NCI-H2107 (cell line): ENCODE results near the gene NAA40.
"Not testable (repeated sequence)": the region's sequence is repeated elsewhere in the genome, so short reads cannot be mapped to it uniquely, and the experiment has no call there.

Source experiments
- DNase-seq: peaks from one replicate; lab custom pipeline; 2025; lab: John Stamatoyannopoulos, UW

NAA40 gene

GRCh38 chr11:63939397-63939891 is 642 bp downstream of the NAA40 start:
- DNase-seq: no peak

- DNase-seq: no peak
Observed at GRCh38 chr11:63940786-63941185, 2.0 kb downstream of the NAA40 start.

GRCh38 chr11:63941901-63942300 is 3.1 kb downstream of the NAA40 start:
- no peak for DNase-seq

DNA sequence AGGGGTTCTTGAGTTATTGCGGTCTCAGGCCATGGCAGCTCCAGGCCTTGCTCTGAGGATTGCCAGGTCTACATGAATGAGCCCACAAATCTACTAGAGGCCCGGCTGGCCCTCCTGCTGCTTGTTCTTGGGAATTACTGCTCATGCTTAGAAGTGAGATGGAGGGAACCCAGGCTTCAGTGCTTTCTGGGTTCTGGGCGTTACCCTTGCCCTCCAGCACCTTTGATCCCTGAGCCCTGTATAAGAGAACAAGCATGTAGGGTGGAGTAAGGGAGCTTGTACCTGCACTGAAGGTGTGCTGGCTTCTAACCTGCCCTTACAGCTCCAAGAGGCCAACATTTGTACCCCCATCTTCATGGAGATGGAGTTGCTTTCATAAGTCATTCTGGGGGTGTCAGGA is 4.0 kb downstream of the NAA40 start:
- no peak for DNase-seq

GRCh38 chr11:63944987-63945386 is 6.2 kb downstream of the NAA40 start:
- DNase-seq: no peak

GRCh38 chr11:63945477-63946163 is 6.8 kb downstream of the NAA40 start:
- peak; percentile 58 for DNase-seq

GRCh38 chr11:63951779-63952536 is 13.2 kb downstream of the NAA40 start:
- DNase-seq: no peak

DNA sequence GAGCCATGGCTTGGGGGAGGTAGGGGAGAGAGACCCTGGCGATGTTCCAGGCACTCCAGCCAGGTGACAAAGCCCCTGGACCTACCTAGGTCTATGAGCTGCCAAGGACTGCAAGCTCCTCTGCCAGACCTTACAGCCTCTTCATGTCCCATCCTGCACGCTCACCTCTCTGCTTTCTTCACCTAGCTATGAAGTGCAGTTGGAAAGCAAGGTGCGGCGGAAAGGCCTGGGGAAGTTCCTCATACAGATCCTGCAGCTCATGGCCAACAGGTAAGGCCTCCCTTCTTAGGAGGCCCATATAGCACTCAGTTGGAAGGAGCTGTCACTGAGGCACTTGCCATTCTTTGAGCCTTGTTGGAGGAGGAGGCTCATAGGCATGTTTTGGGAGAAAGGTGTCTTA is 13.8 kb downstream of the NAA40 start:
- DNase-seq: no peak

DNA sequence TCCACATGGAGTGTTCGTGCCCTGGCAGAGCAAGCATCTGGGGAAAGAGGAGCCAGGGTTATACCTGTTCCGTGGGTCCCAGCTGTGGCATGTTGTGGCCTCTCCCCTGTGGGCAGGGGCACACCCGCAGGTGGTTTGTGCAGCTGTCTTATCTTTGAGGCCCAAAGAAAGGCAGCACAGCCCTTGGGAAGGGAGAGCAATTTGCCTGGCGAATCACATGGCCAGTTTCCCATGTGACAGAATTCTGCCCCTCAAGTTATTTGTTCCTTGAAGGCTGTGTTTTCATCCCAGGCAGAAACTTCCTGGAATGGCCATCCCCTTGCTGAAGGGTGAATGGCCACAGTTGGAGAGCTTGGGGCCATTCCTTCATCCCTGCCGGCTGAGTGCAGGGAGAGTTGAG is 19.2 kb downstream of the NAA40 start:
- no peak for DNase-seq

DNA sequence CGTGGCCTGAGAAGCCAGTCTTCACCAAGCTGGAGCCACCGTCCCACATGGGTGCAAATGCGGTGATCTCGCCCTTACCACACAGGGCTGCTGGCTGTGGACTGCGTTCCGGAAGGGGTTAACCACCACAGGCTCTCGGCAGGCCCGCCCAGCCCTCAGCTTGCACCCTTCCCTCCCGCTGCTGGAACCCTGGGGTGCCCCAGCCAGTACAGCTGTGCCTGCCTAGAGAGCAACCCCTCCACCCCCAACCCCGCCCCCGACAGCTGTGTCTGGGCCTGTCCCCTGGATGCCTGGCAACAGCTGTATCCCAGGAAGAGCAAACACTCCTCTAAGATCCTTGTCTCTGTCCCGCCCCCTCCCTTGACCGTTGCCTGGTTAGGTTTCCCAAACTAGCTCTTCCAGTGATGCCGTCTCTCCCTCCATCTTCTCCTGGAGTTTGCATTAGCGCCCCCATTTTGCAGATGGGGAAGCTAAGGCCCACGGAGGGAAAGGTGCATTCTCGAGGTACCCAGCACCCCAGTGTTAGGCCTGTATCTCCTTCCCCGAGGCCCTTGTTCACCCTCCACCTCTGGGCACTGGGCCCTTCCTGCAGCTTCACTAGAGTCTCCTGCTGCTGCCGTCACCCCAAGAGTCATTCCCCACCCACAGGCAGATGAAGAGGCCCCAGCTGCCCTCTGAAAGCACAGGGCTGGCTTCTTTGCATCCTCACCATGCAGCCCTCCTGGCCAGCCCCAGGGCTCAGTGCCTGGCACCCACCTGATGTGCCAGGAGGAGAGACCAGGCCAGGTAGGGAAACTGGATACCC is 23.0 kb downstream of the NAA40 start:
- no peak for DNase-seq

DNA sequence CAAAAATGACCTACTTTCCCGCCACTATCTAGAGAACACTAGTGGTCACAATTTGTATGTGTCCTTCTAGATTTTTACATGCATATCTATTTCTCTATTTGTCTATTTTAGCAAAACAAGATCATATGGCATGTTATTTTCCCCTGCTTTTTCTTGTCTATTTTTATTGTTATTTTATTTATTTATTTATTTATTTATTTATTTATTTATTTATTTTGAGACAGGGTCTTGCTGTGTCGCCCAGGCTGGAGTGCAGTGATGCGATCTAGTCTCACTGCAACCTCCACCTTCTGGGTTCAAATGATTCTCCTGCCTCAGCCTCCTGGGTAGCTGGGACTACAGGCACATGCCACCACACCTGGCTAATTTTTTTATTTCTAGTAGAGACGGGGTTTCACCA is 25.1 kb downstream of the NAA40 start:
- DNase-seq: not testable (repeated sequence)

GRCh38 chr11:63966444-63966843 is 27.6 kb downstream of the NAA40 start:
- DNase-seq: no peak

GRCh38 chr11:63969461-63969860 is 30.7 kb downstream of the NAA40 start:
- DNase-seq: no peak

GRCh38 chr11:63970902-63971301 is 32.1 kb downstream of the NAA40 start:
- no peak for DNase-seq

DNA sequence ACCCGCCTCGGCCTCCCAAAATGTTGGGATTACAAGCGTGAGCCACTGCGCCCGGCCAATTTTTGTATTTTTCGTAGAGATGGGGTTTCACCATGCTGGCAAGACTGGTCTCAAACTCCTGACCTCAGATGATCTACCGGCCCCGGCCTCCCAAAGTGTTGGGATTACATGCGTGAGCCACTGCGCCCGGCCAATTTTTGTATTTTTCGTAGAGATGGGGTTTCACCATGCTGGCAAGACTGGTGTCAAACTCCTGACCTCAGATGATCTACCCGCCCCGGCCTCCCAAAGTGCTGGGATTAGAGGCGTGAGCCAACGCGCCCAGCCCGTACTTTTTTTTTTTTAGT is 35.1 kb downstream of the NAA40 start:
- not testable (repeated sequence) for DNase-seq

- peak; percentile 97 for DNase-seq
Observed at GRCh38 chr11:63974259-63975143, 35.7 kb downstream of the NAA40 start, which contains the start of gene COX8A. COX8A (plus strand) TSS chr11:63974620; CDS start chr11:63974681, 61 bp downstream.

DNA sequence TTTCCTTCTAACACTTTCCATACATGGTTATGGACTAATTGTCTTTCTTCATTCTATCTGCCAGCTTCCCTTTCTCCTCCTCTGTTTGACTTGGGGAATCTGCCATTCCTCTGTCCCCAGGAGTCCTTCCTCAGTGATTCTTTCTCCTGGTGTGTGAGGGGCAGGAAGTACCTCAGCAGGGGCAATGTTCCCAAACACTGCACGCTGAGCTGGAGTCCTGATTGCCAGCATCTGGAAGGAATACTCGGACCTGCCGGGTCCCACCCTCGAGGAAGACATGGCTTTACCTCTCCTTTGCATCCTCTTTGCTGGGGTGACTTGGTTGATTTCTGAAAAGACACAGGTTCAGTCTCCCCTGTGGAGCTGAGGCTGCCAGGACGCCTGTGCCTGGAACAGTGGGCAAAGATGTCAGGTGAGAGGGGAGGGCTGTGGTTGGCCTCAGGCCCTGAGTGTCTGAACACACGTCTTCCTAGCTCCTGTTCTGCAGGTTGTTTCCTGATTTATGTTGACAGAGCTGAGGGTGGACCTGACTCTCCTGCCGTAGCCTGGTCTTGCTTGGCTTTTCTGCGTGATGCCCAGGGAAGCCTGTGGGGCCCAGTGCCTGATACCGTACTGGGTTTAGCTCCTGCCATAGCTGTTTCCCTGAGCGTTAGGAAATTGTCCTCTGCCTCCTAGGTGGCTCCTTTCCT is 39.9 kb downstream of the NAA40 start:
- DNase-seq: no peak

- no peak for DNase-seq
Observed at GRCh38 chr11:63979426-63979825, 40.6 kb downstream of the NAA40 start.

GRCh38 chr11:63985812-63986155 is 47.0 kb downstream of the NAA40 start:
- no peak for DNase-seq

DNA sequence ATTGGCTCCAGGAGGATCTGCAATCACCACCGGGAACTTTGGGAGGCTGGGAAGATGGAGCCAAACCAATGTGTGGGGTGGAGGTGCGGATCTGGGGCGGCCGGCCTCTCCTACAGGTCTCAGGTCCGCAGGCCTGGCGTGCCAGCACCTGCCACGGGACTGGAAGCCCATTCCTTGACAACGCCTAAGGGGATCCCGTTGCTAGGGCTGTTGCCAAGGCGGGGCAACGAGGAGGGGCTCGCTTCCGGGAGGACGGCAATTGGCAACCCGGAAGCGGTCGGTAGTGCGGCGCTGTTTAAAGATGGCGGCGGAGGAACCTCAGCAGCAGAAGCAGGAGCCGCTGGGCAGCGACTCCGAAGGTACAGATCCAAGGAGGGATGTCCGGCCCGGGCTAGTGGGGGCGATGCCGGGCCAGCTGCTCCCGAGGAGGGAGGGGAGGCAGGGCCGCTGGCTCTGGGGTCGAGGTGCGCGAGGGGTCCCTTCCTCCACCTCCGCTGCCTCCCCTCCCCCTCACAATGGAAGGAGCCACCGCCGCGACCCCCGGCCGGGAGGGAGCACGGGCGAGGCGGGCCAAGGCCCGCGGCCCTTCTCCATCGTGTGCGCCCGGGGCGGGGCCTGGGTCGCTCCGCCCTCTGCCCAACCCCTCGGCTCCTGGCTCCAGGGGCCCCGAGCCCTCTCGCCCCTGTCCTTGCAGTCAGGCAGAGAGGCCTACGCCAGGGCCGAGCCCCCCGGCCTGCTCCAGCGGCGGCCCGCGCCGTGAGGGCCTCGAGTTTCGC is 47.5 kb downstream of the NAA40 start, which contains the start of gene OTUB1:
Gene OTUB1 (plus strand): TSS at position 283 of the 776 bp plus-strand sequence. CDS start 19 bp downstream, at position 302.
- DNase-seq: peak; percentile 85
